Tibial nerve (tissue), 4 donors: ENCODE measurements around the gene ANGPTL3.

Experiments used
- EP300 ChIP-seq, 2 donors: sonication (generic); formaldehyde crosslinking; IDR thresholded peaks; one replicate each; pipeline ENCODE4 v1.6.1; 2017; ENCODE audit warnings: antibody characterized with exemption in 2 of 2, mild to moderate bottlenecking in 1 of 2
- POLR2A ChIP-seq, 2 donors: fragments of 450-650 bp; IDR thresholded peaks; one replicate each; pipeline ENCODE4 v1.6.1; 2017; ENCODE audit warnings: antibody characterized with exemption in 2 of 2, mild to moderate bottlenecking in 2 of 2, moderate library complexity in 2 of 2
- TF ChIP-seq, protein P1 (sequence below), 5 experiments: fragments of 200-600 bp in 3 of 5; fragments of 450-650 bp in 2 of 5; sonication (generic) in 3 of 5; IDR thresholded peaks; one replicate each; pipeline ENCODE4 v1.5.1; 2016 to 2019; ENCODE audit warnings: antibody characterized with exemption in 5 of 5, mild to moderate bottlenecking in 3 of 5, moderate library complexity in 2 of 5

DNA sequence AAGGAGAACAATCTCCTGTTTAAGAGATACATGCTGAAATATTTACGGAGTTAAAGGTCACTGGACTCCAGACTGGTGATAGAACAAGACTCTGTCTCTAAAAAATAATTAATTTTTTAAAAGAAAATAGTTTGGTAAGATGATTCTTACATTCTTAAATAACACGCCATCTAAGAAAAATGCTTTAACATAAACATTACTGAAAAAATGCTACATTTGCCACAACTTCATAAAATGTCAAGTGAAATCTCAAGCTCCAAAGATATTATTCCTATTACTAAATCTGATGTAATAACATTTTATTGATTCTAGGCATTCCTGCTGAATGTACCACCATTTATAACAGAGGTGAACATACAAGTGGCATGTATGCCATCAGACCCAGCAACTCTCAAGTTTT is 4.1 kb downstream of the ANGPTL3 start:
- no peak for TF ChIP-seq POLR2A (IDR thresholded peaks at IDR 0.05)
- TF ChIP-seq, protein P1, sequence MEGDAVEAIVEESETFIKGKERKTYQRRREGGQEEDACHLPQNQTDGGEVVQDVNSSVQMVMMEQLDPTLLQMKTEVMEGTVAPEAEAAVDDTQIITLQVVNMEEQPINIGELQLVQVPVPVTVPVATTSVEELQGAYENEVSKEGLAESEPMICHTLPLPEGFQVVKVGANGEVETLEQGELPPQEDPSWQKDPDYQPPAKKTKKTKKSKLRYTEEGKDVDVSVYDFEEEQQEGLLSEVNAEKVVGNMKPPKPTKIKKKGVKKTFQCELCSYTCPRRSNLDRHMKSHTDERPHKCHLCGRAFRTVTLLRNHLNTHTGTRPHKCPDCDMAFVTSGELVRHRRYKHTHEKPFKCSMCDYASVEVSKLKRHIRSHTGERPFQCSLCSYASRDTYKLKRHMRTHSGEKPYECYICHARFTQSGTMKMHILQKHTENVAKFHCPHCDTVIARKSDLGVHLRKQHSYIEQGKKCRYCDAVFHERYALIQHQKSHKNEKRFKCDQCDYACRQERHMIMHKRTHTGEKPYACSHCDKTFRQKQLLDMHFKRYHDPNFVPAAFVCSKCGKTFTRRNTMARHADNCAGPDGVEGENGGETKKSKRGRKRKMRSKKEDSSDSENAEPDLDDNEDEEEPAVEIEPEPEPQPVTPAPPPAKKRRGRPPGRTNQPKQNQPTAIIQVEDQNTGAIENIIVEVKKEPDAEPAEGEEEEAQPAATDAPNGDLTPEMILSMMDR (IDR thresholded peaks at IDR 0.05): no peak
- no peak for TF ChIP-seq EP300 (IDR thresholded peaks at IDR 0.05)
